GM18909 (cell line): ENCODE results near the gene UGT2A3.

Experiments
- ATAC-seq: cut with Tn5 transposase; IDR thresholded peaks from one replicate; pipeline ENCODE4 v1.9.1; 2021; ENCODE audit warnings: mild to moderate bottlenecking; ENCODE audit not compliant: unreplicated experiment, poor library complexity

The UGT2A3 gene

GRCh38 chr4:68921051-68921450, 30.6 kb downstream of the UGT2A3 start:
- ATAC-seq, result no peak

DNA sequence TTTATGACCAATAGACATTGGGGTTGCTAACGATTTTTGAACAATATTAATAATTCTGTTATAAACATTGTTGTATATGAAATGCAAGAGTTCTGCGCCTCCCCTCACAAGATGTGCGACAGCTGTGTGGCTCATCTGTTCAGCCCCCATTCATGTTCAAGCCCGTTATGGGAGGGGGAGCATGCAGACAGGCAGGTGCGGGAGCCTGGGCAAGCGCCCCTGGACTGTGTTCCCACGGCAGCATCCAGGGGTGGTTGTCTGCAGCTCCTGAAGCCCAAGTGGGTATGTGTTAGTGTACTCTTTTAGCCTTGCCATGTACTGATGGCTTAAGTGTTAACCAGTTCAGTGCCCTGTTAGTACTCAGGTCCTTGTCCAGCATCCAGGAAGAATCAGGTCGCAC, 34.6 kb downstream of the UGT2A3 start:
- ATAC-seq, result no peak

DNA sequence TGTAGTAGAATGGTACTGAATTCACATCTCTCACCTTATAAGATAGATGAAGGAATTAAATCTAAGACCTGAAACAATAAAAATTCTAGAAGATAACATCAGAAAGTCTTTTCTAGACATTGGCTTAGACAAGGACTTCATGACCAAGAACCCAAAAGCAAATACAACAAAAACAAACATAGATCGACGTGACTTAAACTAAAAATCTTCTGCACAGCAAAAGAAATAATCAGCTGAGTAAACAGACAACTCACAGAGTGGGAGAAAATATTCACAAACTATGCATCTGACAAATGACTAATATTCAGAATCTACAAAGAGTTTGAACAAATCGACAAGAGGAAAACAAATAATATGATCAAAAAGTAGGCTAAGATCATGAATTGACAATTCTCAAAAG, 38.8 kb downstream of the UGT2A3 start:
- no peak for ATAC-seq

DNA sequence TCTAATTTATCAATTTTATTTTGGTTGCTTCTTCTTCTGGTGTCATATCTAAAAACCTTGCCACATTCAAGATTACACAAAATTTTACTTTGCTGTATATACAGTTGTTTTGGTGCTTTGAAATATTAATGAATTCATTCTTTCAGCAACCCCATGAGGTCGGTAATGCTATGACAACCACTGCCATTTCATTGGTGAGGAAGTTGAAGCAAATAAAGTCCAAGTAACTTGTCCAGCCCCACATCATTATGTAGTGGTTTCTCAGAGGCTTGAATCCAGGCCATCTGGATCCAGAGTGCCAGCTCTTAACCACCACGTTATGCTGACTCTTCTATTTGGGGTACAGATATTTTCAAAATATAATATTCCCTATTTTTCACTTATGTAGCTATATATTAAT, 42.2 kb downstream of the UGT2A3 start:
- ATAC-seq, result no peak

- ATAC-seq, result no peak
These were observed 43.6 kb downstream of the UGT2A3 start for GRCh38 chr4:68907788-68908700.

DNA sequence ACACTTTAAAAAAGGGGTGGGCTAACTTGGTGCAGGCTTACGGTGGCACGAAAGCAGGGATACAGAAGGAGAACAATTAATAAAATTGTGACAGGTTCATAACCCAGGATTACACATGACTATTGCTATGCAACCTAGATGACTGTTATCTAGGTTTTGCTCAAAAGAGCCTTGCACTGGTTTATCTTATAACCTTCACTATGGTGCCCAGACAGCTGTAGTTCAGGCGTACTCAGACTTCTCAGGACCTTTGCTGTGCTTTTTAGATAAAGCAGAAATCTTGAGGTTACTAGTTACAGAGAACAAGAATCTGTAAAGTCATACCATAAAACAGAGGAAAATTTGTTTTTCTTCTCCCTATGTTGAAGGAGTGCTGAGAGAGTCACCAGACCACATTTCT, 44.4 kb downstream of the UGT2A3 start:
- ATAC-seq, result no peak

DNA sequence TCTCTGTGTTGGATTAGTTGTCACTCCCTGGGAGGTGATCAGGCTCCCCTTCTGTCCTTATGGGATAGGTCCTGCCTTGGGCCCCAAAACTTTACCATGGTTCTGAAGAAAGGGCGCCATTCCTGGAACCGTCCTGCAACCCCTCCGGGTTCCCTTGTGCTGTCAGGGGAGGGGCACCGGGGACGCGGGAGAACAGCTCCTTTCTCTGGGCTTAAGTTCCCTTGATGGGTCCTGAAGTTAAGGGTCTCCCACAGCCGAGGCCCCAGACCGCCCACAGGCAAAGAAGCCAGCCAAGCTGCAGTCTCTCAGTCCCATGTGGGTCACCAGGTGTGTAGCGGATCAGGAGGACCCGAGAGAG, 44.8 kb downstream of the UGT2A3 start:
- ATAC-seq, result no peak

DNA sequence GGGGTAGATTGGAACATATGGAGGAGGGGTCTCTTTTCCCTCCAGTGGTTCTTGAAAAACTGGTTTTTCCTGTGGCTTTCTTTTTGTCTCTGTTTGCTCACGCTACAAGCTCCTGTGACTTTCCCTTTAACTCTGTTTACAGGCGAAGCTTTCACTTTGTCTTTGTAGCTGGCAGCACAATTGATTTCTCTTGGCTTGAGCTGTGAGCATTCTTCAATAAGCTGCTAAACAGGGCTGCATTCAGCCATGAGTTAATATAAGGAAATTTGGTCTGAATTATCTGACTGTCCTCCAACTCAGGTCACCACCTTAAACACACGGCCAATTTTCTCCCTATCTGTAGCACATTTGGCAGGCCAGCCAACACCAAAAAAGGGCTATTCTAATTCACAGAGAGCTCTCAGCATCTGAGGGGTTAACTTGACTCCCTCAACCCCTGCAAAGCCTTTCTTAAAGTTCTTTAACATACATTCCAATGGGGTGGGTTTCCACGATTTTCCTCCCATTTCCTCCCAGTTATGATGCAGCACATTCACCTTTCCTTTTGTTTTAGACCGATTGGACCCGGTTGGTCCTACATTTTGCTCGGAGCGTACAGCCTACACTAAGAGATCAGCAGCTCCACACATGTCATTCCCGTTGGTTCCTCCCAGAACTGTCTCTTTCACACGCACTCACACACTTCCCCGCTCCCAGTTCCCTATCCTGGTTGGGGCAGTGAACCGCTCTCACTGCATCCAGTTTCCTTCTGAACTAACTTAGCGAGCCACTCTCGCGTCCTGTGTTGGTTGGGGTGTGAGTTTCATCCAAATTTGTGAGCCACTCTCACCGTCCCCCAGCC, 45.4 kb downstream of the UGT2A3 start:
- ATAC-seq, result no peak

GRCh38 chr4:68905598-68905938, 46.0 kb downstream of the UGT2A3 start:
- no peak for ATAC-seq

- peak; percentile 60 for ATAC-seq
These were observed 46.8 kb downstream of the UGT2A3 start for GRCh38 chr4:68904786-68905185.

DNA sequence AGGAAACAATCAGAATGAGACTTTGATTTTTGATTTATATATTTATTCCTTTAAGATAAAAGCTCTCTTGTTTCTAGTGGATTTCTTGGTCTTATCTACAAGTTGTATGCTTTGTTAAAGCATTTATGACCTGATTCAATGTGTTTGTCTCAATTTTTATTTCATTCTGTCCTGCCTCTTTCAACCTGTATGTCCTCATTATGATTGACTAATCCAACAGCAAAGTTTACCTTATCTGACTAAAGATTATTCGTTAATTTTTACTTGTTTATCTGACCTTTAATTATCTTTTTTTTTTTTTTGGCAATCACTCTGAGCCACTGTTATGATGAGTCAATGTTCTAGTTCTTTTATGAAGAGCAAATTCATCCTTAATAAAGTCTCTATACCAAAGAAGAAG, 54.9 kb downstream of the UGT2A3 start:
- no peak for ATAC-seq

GRCh38 chr4:68895561-68896198, 55.9 kb downstream of the UGT2A3 start:
- no peak for ATAC-seq

- no peak for ATAC-seq
These were observed 58.7 kb downstream of the UGT2A3 start for GRCh38 chr4:68892861-68893260.

DNA sequence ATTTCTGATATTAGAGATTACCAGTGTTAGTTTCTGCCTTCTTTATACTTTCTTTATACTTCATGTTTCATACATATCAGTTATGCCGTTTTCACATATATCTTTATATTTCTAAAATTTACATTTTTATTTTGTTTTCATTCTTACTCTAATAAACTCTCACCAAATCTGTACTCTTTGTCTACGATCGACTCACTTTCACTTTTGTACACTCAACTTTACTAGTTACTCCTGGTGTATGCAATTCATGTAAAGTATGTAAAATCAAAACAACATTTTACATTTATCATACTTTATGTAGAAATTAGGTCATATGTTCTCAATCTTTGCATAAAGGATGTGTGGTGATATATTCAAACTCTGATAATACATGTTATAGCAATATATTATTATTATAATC, 59.9 kb downstream of the UGT2A3 start:
- no peak for ATAC-seq

- ATAC-seq, result no peak
These were observed 66.1 kb downstream of the UGT2A3 start for GRCh38 chr4:68885545-68885944.

GRCh38 chr4:68883870-68884269, 67.7 kb downstream of the UGT2A3 start:
- ATAC-seq, result no peak
